ENCODE data around the gene PDX1. TPM values are rescaled to one million over a fixed set of nuclear protein-coding genes. Genes with fewer than 3 reads are reported as not detected.

The PDX1 gene
- total and polyA plus RNA-seq, 5 donors from 2014 or later, result not detected

- Mint-ChIP-seq H3K36me3 (no peaks in the 10 kb centered on the region), H3K27me3 (peaks cover 93% of the 10 kb centered on the region), H3K4me1 (peaks cover 0 to 28% (median 15%) of the 10 kb centered on the region in 4 donors), H3K9me3 (peaks cover 0 to 4% (median 0%) of the 10 kb centered on the region in 7 donors), H3K27ac (no peak overlapping the region), H3K4me3 (peak overlapping the region in 2 of 4 donors; percentile 1 to 22)
- no peaks in the 10 kb centered on the region for H3K36me3 ChIP-seq (ENCODE audit: control insufficient read depth, insufficient read depth, low read length)
- H3K4me1 ChIP-seq (ENCODE audit: control insufficient read depth, insufficient read depth, low read length, poor library complexity, severe bottlenecking), result no peaks in the 10 kb centered on the region
- no peak for ATAC-seq (ENCODE audit: low read depth in 2 of 2)
- no peak overlapping the region for H3K4me3 ChIP-seq (ENCODE audit: low read depth, low read length)
- H3K9me3 ChIP-seq (ENCODE audit: control insufficient read depth in 2 of 2, low read length in 2 of 2), result no peaks in the 10 kb centered on the region
- peaks cover 30% of the 10 kb centered on the region for H3K27me3 ChIP-seq (ENCODE audit: control insufficient read depth, insufficient read depth, low read length)
- DNase-seq, result no peak
- H3K27ac ChIP-seq (ENCODE audit: insufficient read depth, low read length, poor library complexity, severe bottlenecking), result no peak overlapping the region
Observed at GRCh38 chr13:27969866-27970229, 50.0 kb downstream of the PDX1 start.

GRCh38 chr13:27970382-27971235 is 50.8 kb downstream of the PDX1 start:
- no peak overlapping the region for H3K4me3 ChIP-seq (ENCODE audit: low read depth, low read length)
- Mint-ChIP-seq H3K27ac (no peak overlapping the region), H3K9me3 (peaks cover 0 to 4% (median 0%) of the 10 kb centered on the region in 7 donors), H3K36me3 (no peaks in the 10 kb centered on the region), H3K4me1 (peaks cover 0 to 32% (median 15%) of the 10 kb centered on the region in 4 donors), H3K4me3 (no peak overlapping the region), H3K27me3 (peaks cover 93% of the 10 kb centered on the region)
- H3K4me1 ChIP-seq (ENCODE audit: control insufficient read depth, insufficient read depth, low read length, poor library complexity, severe bottlenecking), result peaks cover 2% of the 10 kb centered on the region
- H3K27me3 ChIP-seq (ENCODE audit: control insufficient read depth, insufficient read depth, low read length), result peaks cover 22% of the 10 kb centered on the region
- H3K36me3 ChIP-seq (ENCODE audit: control insufficient read depth, insufficient read depth, low read length), result no peaks in the 10 kb centered on the region
- H3K27ac ChIP-seq (ENCODE audit: insufficient read depth, low read length, poor library complexity, severe bottlenecking), result no peak overlapping the region
- no peaks in the 10 kb centered on the region for H3K9me3 ChIP-seq (ENCODE audit: control insufficient read depth in 2 of 2, low read length in 2 of 2)
- DNase-seq (no peak), ATAC-seq (ENCODE audit: low read depth in 2 of 2) (no peak)

GRCh38 chr13:27971236-27971645 is 51.4 kb downstream of the PDX1 start:
- Histone ChIP-seq H3K4me3 (ENCODE audit: low read depth, low read length) (no peak overlapping the region), H3K36me3 (ENCODE audit: control insufficient read depth, insufficient read depth, low read length) (no peaks in the 10 kb centered on the region), H3K27ac (ENCODE audit: insufficient read depth, low read length, poor library complexity, severe bottlenecking) (no peak overlapping the region), H3K27me3 (ENCODE audit: control insufficient read depth, insufficient read depth, low read length) (peaks cover 23% of the 10 kb centered on the region), H3K4me1 (ENCODE audit: control insufficient read depth, insufficient read depth, low read length, poor library complexity, severe bottlenecking) (peaks cover 6% of the 10 kb centered on the region), H3K9me3 (ENCODE audit: control insufficient read depth in 2 of 2, low read length in 2 of 2) (no peaks in the 10 kb centered on the region)
- no peak overlapping the region for H3K27ac Mint-ChIP-seq
- ATAC-seq (ENCODE audit: low read depth in 2 of 2) (no peak), DNase-seq (no peak)
- peaks cover 0 to 33% (median 15%) of the 10 kb centered on the region in 4 donors for H3K4me1 Mint-ChIP-seq
- H3K9me3 Mint-ChIP-seq, result peaks cover 0 to 5% (median 0%) of the 10 kb centered on the region in 7 donors
- H3K36me3 Mint-ChIP-seq, result no peaks in the 10 kb centered on the region
- no peak overlapping the region for H3K4me3 Mint-ChIP-seq
- H3K27me3 Mint-ChIP-seq, result peaks cover 93% of the 10 kb centered on the region

GRCh38 chr13:27971776-27972477 is 52.1 kb downstream of the PDX1 start:
- Mint-ChIP-seq H3K4me1 (peaks cover 0 to 32% (median 15%) of the 10 kb centered on the region in 4 donors), H3K27ac (no peak overlapping the region)
- H3K4me1 ChIP-seq (ENCODE audit: control insufficient read depth, insufficient read depth, low read length, poor library complexity, severe bottlenecking), result peaks cover 6% of the 10 kb centered on the region

GRCh38 chr13:27972478-27972820 is 52.6 kb downstream of the PDX1 start:
- no peak for ATAC-seq (ENCODE audit: low read depth in 2 of 2)
- H3K4me3 Mint-ChIP-seq, result no peak overlapping the region
- no peak for DNase-seq
- H3K9me3 ChIP-seq (ENCODE audit: control insufficient read depth in 2 of 2, low read length in 2 of 2), result no peaks in the 10 kb centered on the region
- H3K27me3 ChIP-seq (ENCODE audit: control insufficient read depth, insufficient read depth, low read length), result peaks cover 29% of the 10 kb centered on the region
- no peaks in the 10 kb centered on the region for H3K36me3 ChIP-seq (ENCODE audit: control insufficient read depth, insufficient read depth, low read length)
- peaks cover 0 to 28% (median 14%) of the 10 kb centered on the region in 4 donors for H3K4me1 Mint-ChIP-seq
- peaks cover 6% of the 10 kb centered on the region for H3K4me1 ChIP-seq (ENCODE audit: control insufficient read depth, insufficient read depth, low read length, poor library complexity, severe bottlenecking)
- no peak overlapping the region for H3K4me3 ChIP-seq (ENCODE audit: low read depth, low read length)
- H3K9me3 Mint-ChIP-seq, result peaks cover 0 to 4% (median 0%) of the 10 kb centered on the region in 7 donors
- H3K27me3 Mint-ChIP-seq, result peaks cover 93% of the 10 kb centered on the region
- no peak overlapping the region for H3K27ac ChIP-seq (ENCODE audit: insufficient read depth, low read length, poor library complexity, severe bottlenecking)
- H3K36me3 Mint-ChIP-seq, result no peaks in the 10 kb centered on the region
- no peak overlapping the region for H3K27ac Mint-ChIP-seq

More at GRCh38 chr13:27971776-27972477, 52.1 kb downstream of the PDX1 start:
- Histone ChIP-seq H3K36me3 (ENCODE audit: control insufficient read depth, insufficient read depth, low read length) (no peaks in the 10 kb centered on the region), H3K4me3 (ENCODE audit: low read depth, low read length) (no peak overlapping the region), H3K27ac (ENCODE audit: insufficient read depth, low read length, poor library complexity, severe bottlenecking) (no peak overlapping the region), H3K9me3 (ENCODE audit: control insufficient read depth in 2 of 2, low read length in 2 of 2) (no peaks in the 10 kb centered on the region), H3K27me3 (ENCODE audit: control insufficient read depth, insufficient read depth, low read length) (peaks cover 29% of the 10 kb centered on the region)
- Mint-ChIP-seq H3K9me3 (peaks cover 0 to 5% (median 0%) of the 10 kb centered on the region in 7 donors), H3K27me3 (peaks cover 93% of the 10 kb centered on the region), H3K4me3 (no peak overlapping the region), H3K36me3 (no peaks in the 10 kb centered on the region)
- no peak for DNase-seq
- no peak for ATAC-seq (ENCODE audit: low read depth in 2 of 2)

GRCh38 chr13:27973291-27973690 is 53.5 kb downstream of the PDX1 start:
- Mint-ChIP-seq H3K4me1 (peaks cover 0 to 24% (median 12%) of the 10 kb centered on the region in 4 donors), H3K27me3 (peaks cover 89% of the 10 kb centered on the region), H3K36me3 (no peaks in the 10 kb centered on the region), H3K9me3 (peaks cover 0 to 4% (median 0%) of the 10 kb centered on the region in 7 donors), H3K4me3 (no peak overlapping the region), H3K27ac (no peak overlapping the region)
- H3K36me3 ChIP-seq (ENCODE audit: control insufficient read depth, insufficient read depth, low read length), result no peaks in the 10 kb centered on the region
- no peaks in the 10 kb centered on the region for H3K9me3 ChIP-seq (ENCODE audit: control insufficient read depth in 2 of 2, low read length in 2 of 2)
- H3K27me3 ChIP-seq (ENCODE audit: control insufficient read depth, insufficient read depth, low read length), result peaks cover 29% of the 10 kb centered on the region
- H3K4me1 ChIP-seq (ENCODE audit: control insufficient read depth, insufficient read depth, low read length, poor library complexity, severe bottlenecking), result peaks cover 6% of the 10 kb centered on the region
- no peak overlapping the region for H3K4me3 ChIP-seq (ENCODE audit: low read depth, low read length)
- DNase-seq (no peak), ATAC-seq (ENCODE audit: low read depth in 2 of 2) (no peak)
- H3K27ac ChIP-seq (ENCODE audit: insufficient read depth, low read length, poor library complexity, severe bottlenecking), result no peak overlapping the region

- H3K27me3 Mint-ChIP-seq, result peaks cover 93% of the 10 kb centered on the region
- no peak overlapping the region for H3K27ac Mint-ChIP-seq
- Histone ChIP-seq H3K4me1 (ENCODE audit: control insufficient read depth, insufficient read depth, low read length, poor library complexity, severe bottlenecking) (peaks cover 8% of the 10 kb centered on the region), H3K9me3 (ENCODE audit: control insufficient read depth in 2 of 2, low read length in 2 of 2) (no peaks in the 10 kb centered on the region), H3K27me3 (ENCODE audit: control insufficient read depth, insufficient read depth, low read length) (peaks cover 29% of the 10 kb centered on the region), H3K4me3 (ENCODE audit: low read depth, low read length) (no peak overlapping the region), H3K36me3 (ENCODE audit: control insufficient read depth, insufficient read depth, low read length) (no peaks in the 10 kb centered on the region), H3K27ac (ENCODE audit: insufficient read depth, low read length, poor library complexity, severe bottlenecking) (no peak overlapping the region)
- peaks cover 0 to 5% (median 0%) of the 10 kb centered on the region in 7 donors for H3K9me3 Mint-ChIP-seq
- no peak for DNase-seq
- no peak overlapping the region for H3K4me3 Mint-ChIP-seq
- ATAC-seq (ENCODE audit: low read depth in 2 of 2), result no peak
- no peaks in the 10 kb centered on the region for H3K36me3 Mint-ChIP-seq
- peaks cover 0 to 25% (median 12%) of the 10 kb centered on the region in 4 donors for H3K4me1 Mint-ChIP-seq
Observed at GRCh38 chr13:27973961-27974662, 54.3 kb downstream of the PDX1 start.

Measured in CD4-positive, CD25-positive, alpha-beta regulatory T cell (primary cell).